Ishikawa (cell line): ENCODE results near the gene NAALAD2.

Experiments
- CREB1 ChIP-seq: IDR thresholded peaks from 2 replicates; pipeline ENCODE4 v1.6.1; 2012; ENCODE audit warnings: low read depth
- MAX ChIP-seq: IDR thresholded peaks from 2 replicates; pipeline ENCODE4 v1.6.1; 2012
- RAD21 ChIP-seq: IDR thresholded peaks from 2 replicates; pipeline ENCODE4 v1.6.1; 2012; ENCODE audit warnings: low read depth
- TCF12 ChIP-seq: IDR thresholded peaks from 2 replicates; pipeline ENCODE4 v1.6.1; 2012; ENCODE audit warnings: low read depth
- USF1 ChIP-seq: IDR thresholded peaks from 2 replicates; pipeline ENCODE4 v1.6.1; 2012
- ZBTB7A ChIP-seq: IDR thresholded peaks from 2 replicates; pipeline ENCODE4 v1.6.1; 2012; ENCODE audit warnings: low read depth

GRCh38 chr11:90189011-90189410 is 54.5 kb downstream of the NAALAD2 start:
- TF ChIP-seq CREB1, result no peak
- TF ChIP-seq ZBTB7A, result no peak
- TF ChIP-seq RAD21, result no peak
- no peak for TF ChIP-seq MAX
- TF ChIP-seq USF1, result no peak
- no peak for TF ChIP-seq TCF12
